Uterus (tissue), 4 donors: ENCODE results near the gene FOSL2. TPM values are rescaled to one million over a fixed set of nuclear protein-coding genes. Genes with fewer than 3 reads are reported as not detected.
A peak's percentile ranks its signal among the peaks of the same experiment; 100 is the strongest.

ENCODE experiments used
- DNase-seq, 2 donors: peaks; one replicate each; pipeline ENCODE4 v3.0.0-alpha.2; 2019 to 2020
- H3K27ac ChIP-seq, 2 donors: fragments of 200-600 bp; sonication (generic); 1 replicate in 1 of 2; 2 replicates in 1 of 2; pipeline ENCODE4 v1.5.1; 2016 to 2018
- H3K27me3 ChIP-seq, 2 donors: fragments of 200-600 bp; sonication (generic); one replicate each; pipeline ENCODE4 v1.5.1; 2018 to 2019; ENCODE audit warnings: control low read depth in 1 of 2
- H3K36me3 ChIP-seq, 2 donors: fragments of 200-600 bp; sonication (generic); one replicate each; pipeline ENCODE4 v1.5.1; 2019; ENCODE audit warnings: control low read depth in 1 of 2
- H3K4me1 ChIP-seq, 2 donors: fragments of 200-600 bp; sonication (generic); one replicate each; pipeline ENCODE4 v1.5.1; 2018 to 2019; ENCODE audit warnings: control low read depth in 1 of 2
- H3K4me3 ChIP-seq, 2 donors: fragments of 200-600 bp; sonication (generic); 1 replicate in 1 of 2; 2 replicates in 1 of 2; pipeline ENCODE4 v1.5.1; 2018 to 2019; ENCODE audit warnings: mild to moderate bottlenecking in 1 of 2
- H3K9me3 ChIP-seq, 2 donors: fragments of 200-600 bp; sonication (generic); one replicate each; pipeline ENCODE4 v1.5.1; 2019; ENCODE audit warnings: control low read depth in 1 of 2
- POLR2A ChIP-seq, 2 donors: fragments of 450-650 bp; IDR thresholded peaks; one replicate each; pipeline ENCODE4 v1.6.1; 2016; ENCODE audit warnings: antibody characterized with exemption in 2 of 2, mild to moderate bottlenecking in 1 of 2, moderate library complexity in 1 of 2
- intact Hi-C: fragments of 100-400 bp; cut with DNase I; formaldehyde crosslinking; loops from one replicate; pipeline ENCODE4 v1.15.1; 2023; ENCODE audit warnings: low total_unique reads
- total RNA-seq, 4 donors: library from RNA; depleted of rRNA in 3 of 4; stranded (reverse); fragments of >200 nt in 3 of 4; gene quantifications; one replicate each; pipeline versions ENCODE4 v1.1.0 to v1.2.4, GENCODE V29; 2014 to 2023
- TF ChIP-seq, protein P1 (sequence below), 4 experiments: fragments of 200-600 bp in 2 of 4; fragments of 450-650 bp in 2 of 4; sonication (generic) in 2 of 4; IDR thresholded peaks; one replicate each; pipeline ENCODE4 v1.5.1; 2016 to 2019; ENCODE audit warnings: antibody characterized with exemption in 4 of 4, mild to moderate bottlenecking in 2 of 4, moderate library complexity in 1 of 4
- donor health status: DM: yes; HTN: yes; CAD: no.

The FOSL2 gene
- total RNA-seq, 4 donors from 2014 or later = 39.8 to 134 (median 58.7) TPM

DNA sequence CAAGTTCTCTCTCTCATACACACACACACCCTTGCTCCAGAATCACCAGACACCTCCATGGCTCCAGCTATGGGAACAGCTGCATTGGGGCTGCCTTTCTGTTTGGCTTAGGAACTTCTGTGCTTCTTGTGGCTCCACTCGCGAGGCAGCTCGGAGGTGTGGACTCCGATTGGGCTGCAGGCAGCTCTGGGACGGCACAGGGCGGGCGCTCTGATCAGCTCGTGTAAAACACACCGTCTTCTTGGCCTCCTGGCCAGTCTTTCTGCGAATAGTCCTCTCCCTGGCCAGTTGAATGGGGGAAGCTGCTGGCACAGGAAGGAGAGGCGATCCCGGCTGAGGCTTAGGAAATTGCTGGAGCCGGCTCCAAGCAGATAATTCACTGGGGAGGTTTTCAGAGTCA, 22.4 kb downstream of the FOSL2 start:
- intact Hi-C loops = no loop called here
- H3K4me3 ChIP-seq = no peak overlapping the region
- TF ChIP-seq, protein P1, sequence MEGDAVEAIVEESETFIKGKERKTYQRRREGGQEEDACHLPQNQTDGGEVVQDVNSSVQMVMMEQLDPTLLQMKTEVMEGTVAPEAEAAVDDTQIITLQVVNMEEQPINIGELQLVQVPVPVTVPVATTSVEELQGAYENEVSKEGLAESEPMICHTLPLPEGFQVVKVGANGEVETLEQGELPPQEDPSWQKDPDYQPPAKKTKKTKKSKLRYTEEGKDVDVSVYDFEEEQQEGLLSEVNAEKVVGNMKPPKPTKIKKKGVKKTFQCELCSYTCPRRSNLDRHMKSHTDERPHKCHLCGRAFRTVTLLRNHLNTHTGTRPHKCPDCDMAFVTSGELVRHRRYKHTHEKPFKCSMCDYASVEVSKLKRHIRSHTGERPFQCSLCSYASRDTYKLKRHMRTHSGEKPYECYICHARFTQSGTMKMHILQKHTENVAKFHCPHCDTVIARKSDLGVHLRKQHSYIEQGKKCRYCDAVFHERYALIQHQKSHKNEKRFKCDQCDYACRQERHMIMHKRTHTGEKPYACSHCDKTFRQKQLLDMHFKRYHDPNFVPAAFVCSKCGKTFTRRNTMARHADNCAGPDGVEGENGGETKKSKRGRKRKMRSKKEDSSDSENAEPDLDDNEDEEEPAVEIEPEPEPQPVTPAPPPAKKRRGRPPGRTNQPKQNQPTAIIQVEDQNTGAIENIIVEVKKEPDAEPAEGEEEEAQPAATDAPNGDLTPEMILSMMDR (IDR thresholded peaks at IDR 0.05) = no peak
- TF ChIP-seq POLR2A (IDR thresholded peaks at IDR 0.05) = no peak
- no peaks in the 10 kb centered on the region for H3K9me3 ChIP-seq
- H3K4me1 ChIP-seq = peaks cover 4 to 6% of the 10 kb centered on the region in 2 donors
- H3K27ac ChIP-seq = peak overlapping the region in 1 of 2 donors; percentile 40
- H3K36me3 ChIP-seq = no peaks in the 10 kb centered on the region
- H3K27me3 ChIP-seq = no peaks in the 10 kb centered on the region
- no peak for DNase-seq

DNA sequence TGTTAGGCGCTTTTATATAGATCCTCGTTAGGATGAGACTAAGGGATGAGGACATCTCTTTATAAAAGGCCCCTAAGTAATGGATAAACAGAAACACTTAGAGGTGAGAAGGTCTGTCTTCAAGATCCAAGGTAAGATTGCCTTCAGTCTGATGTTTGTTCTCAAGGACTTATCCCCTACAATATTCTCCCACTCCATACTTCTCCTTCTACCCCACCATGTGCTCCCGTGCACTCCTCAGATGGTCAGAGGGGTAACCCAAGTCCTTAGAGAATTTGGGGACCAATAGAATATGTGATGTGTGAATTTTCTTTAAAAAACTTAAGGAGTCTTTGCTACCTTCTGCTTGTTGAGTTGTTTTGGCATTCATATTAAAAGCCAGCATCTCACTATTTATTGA, 23.1 kb downstream of the FOSL2 start:
- Histone ChIP-seq H3K36me3 (no peaks in the 10 kb centered on the region), H3K27me3 (no peaks in the 10 kb centered on the region), H3K4me3 (no peak overlapping the region), H3K9me3 (no peaks in the 10 kb centered on the region), H3K4me1 (peaks cover 4 to 6% of the 10 kb centered on the region in 2 donors), H3K27ac (no peak overlapping the region)
- no peak for TF ChIP-seq POLR2A (IDR thresholded peaks at IDR 0.05)
- TF ChIP-seq, protein P1 (IDR thresholded peaks at IDR 0.05) = no peak
- no peak for DNase-seq
- intact Hi-C loops = no loop called here

DNA sequence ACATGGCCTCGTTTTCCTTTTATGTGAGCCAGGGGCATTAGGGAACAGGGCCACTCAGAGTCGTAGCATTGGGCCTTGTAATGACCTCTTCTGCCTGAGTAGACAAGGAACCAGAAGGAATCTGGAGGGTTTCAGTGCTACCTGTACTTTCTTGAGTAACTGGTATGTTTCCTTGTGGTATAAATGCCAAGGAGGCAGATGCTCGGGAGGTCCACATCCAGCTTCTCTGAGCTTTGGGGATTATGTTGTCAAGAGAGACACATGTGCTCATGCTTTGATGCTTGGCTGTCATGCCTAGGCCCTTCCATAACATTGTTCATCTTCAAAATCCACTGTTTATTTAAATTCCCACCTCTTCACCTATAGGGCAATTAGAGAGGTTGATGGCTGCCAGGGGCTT, 26.3 kb downstream of the FOSL2 start:
- intact Hi-C loops = no loop called here

DNA sequence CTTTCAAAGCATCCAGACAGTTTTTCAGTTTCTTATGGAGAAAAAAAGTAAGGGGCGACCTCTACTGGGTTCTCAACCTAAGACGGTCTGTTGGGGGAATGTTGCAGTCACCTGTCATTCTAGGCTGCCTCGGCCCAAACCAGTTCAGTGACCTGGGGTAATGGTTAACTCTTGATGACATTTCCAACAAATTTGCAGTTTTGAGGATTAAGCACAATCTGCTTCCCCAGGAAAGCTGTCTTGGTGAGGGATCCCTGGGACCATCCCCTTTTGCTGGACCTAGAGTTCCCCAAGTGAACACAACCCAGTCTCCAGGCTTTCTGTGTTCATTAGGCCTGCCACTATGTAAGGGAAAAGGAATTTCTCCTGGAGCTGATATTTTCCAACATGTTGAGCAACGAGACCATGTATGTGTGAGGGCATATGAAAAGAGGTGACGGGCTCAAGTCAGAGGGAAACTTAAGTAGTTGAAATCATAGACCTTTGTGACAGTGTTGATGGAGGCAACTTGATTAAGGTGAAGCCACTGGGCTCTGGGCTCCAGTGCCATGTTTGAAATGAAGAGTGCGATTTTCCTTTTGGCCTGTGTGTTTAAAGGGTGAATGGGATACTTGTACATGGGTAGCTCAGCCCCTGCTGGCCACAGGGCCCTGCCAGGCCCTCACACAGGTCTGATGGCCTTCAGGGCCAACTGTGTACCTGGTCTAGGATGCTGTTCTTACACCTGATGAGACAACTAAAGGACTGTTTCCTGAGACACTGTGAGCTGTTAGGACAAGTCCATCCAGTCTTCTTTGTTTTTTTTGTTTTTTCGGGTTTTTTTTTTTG, 27.0 kb downstream of the FOSL2 start:
- intact Hi-C loops = no loop called here
- no peaks in the 10 kb centered on the region for H3K27me3 ChIP-seq

More for the DNA sequence above, 26.3 kb downstream of the FOSL2 start:
- no peak for TF ChIP-seq POLR2A (IDR thresholded peaks at IDR 0.05)
- TF ChIP-seq, protein P1 (IDR thresholded peaks at IDR 0.05) = no peak
- Histone ChIP-seq H3K4me1 (peaks cover 4 to 6% of the 10 kb centered on the region in 2 donors), H3K27me3 (no peaks in the 10 kb centered on the region), H3K27ac (no peak overlapping the region), H3K36me3 (no peaks in the 10 kb centered on the region), H3K4me3 (no peak overlapping the region), H3K9me3 (no peaks in the 10 kb centered on the region)
- DNase-seq = no peak

DNA sequence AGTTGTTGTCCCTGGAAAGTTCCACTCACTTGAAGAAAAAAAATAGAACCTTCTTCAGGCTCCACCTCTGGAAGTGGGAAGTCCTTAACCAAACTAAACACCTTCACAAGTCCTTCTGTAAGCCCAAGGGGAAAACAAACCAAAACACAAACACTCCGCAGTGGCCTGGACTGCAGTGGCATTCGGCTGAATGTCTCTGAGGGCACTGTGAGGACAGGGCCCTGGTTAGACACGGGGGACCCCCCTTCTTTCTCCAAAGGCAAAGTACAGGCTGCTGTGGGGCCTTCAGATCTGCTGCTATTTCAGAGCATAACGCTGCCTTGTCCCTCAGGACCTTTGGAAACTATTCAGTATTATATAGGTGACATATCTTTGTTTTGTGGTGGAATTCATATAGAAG, 28.1 kb downstream of the FOSL2 start:
- H3K27ac ChIP-seq = no peak overlapping the region
- no peaks in the 10 kb centered on the region for H3K9me3 ChIP-seq
- no peaks in the 10 kb centered on the region for H3K4me1 ChIP-seq
- intact Hi-C loops = no loop called here
- H3K36me3 ChIP-seq = no peaks in the 10 kb centered on the region
- TF ChIP-seq, protein P1 (IDR thresholded peaks at IDR 0.05) = no peak
- no peak for TF ChIP-seq POLR2A (IDR thresholded peaks at IDR 0.05)
- H3K4me3 ChIP-seq = no peak overlapping the region
- no peaks in the 10 kb centered on the region for H3K27me3 ChIP-seq
- no peak for DNase-seq

More for the DNA sequence above, 27.0 kb downstream of the FOSL2 start:
- H3K36me3 ChIP-seq = no peaks in the 10 kb centered on the region
- no peak for TF ChIP-seq POLR2A (IDR thresholded peaks at IDR 0.05)
- TF ChIP-seq, protein P1 (IDR thresholded peaks at IDR 0.05) = no peak
- peaks cover 0 to under 1% of the 10 kb centered on the region in 2 donors for H3K4me1 ChIP-seq
- no peaks in the 10 kb centered on the region for H3K9me3 ChIP-seq
- DNase-seq = no peak
- H3K4me3 ChIP-seq = no peak overlapping the region
- H3K27ac ChIP-seq = no peak overlapping the region
